H1 (cell line): ENCODE measurements around the gene RBL1. TPM values are rescaled to one million over a fixed set of nuclear protein-coding genes. Genes with fewer than 3 reads are reported as not detected.

Source experiments
- CTCF ChIA-PET: fragments of 300-600 bp; sonication (Branson Sonifier 250); formaldehyde crosslinking; loops from one replicate; lab custom pipeline; 2021; ENCODE audit not compliant: partially characterized antibody; lab: Charles Lee
- POLR2A ChIA-PET: fragments of 300-600 bp; sonication (Branson Sonifier 250); formaldehyde crosslinking; loops from one replicate; lab custom pipeline; 2021; ENCODE audit warnings: inconsistent platforms; ENCODE audit not compliant: partially characterized antibody; lab: Charles Lee
- DNase-seq, 2 experiments: peaks; one replicate each; pipeline versions ENCODE4 v3.0.0 to v3.0.0-alpha.2; 2010 to 2022; ENCODE audit warnings: low spot score in 2 of 2, low read depth in 1 of 2, mixed read lengths in 1 of 2
- FAIRE-seq: peaks from 2 replicates; lab custom pipeline; 2011; peaks lifted over from hg19 to GRCh38; lab: Jason Lieb, UNC
- H2AFZ ChIP-seq: 2 replicates; pipeline ENCODE4 v1.8.1; 2012; ENCODE audit warnings: low read length, inconsistent platforms
- H2AK5ac ChIP-seq: 2 replicates; pipeline ENCODE4 v1.6.1; 2013; ENCODE audit warnings: low read depth, low read length
- H2BK120ac ChIP-seq: replicated peaks from 2 replicates; pipeline ENCODE3; 2013; ENCODE audit warnings: low read depth, low read length, inconsistent platforms
- H2BK12ac ChIP-seq: 2 replicates; pipeline ENCODE4 v1.6.1; 2013; ENCODE audit warnings: low read depth, low read length
- H2BK15ac ChIP-seq: 2 replicates; pipeline ENCODE4 v1.6.1; 2013; ENCODE audit warnings: low read length
- H2BK20ac ChIP-seq: 2 replicates; pipeline ENCODE4 v1.6.1; 2013; ENCODE audit warnings: low read length
- H2BK5ac ChIP-seq: 2 replicates; pipeline ENCODE4 v1.6.1; 2013; ENCODE audit warnings: low read depth, low read length
- H3K14ac ChIP-seq: 2 replicates; pipeline ENCODE4 v1.6.1; 2013; ENCODE audit warnings: inconsistent platforms; ENCODE audit not compliant: insufficient read length
- H3K18ac ChIP-seq: 2 replicates; pipeline ENCODE4 v1.6.1; 2013; ENCODE audit warnings: low read length; ENCODE audit errors: extremely low read depth
- H3K23ac ChIP-seq: 2 replicates; pipeline ENCODE4 v1.6.1; 2013; ENCODE audit warnings: inconsistent platforms; ENCODE audit not compliant: insufficient read length
- H3K23me2 ChIP-seq: 2 replicates; pipeline ENCODE4 v1.6.1; 2013; ENCODE audit warnings: low read depth, low read length
- H3K27ac ChIP-seq: 2 replicates; pipeline ENCODE4 v1.6.1; 2011; ENCODE audit warnings: low read depth, low read length, inconsistent platforms
- H3K27me3 ChIP-seq, 4 experiments: replicated peaks in 1 of 4; 1 replicate in 1 of 4; 2 replicates in 3 of 4; pipeline versions ENCODE4 v1.6.1 to v1.8.1; 2011 to 2013; ENCODE audit warnings: low read length in 3 of 4, mild to moderate bottlenecking in 3 of 4, inconsistent platforms in 2 of 4, mixed read lengths in 2 of 4, moderate library complexity in 1 of 4; ENCODE audit not compliant: control insufficient read depth in 3 of 4, insufficient read depth in 3 of 4; ENCODE audit errors: extremely low read depth in 1 of 4
- H3K36me3 ChIP-seq, 4 experiments: 2 replicates each; pipeline versions ENCODE4 v1.6.1 to v1.8.1; 2011 to 2013; ENCODE audit warnings: mild to moderate bottlenecking in 4 of 4, low read length in 3 of 4, moderate library complexity in 2 of 4, control low read depth in 1 of 4, inconsistent platforms in 1 of 4; ENCODE audit not compliant: insufficient read depth in 4 of 4, control insufficient read depth in 2 of 4
- H3K4ac ChIP-seq: replicated peaks from 2 replicates; pipeline ENCODE3; 2013; ENCODE audit warnings: low read length, low read depth, mixed read lengths, inconsistent platforms; ENCODE audit not compliant: insufficient read length
- H3K4me1 ChIP-seq, 4 experiments: replicated peaks in 1 of 4; 1 replicate in 1 of 4; 2 replicates in 3 of 4; pipeline versions ENCODE4 v1.6.1 to v1.8.1; 2011 to 2013; ENCODE audit warnings: low read length in 3 of 4, inconsistent platforms in 2 of 4, mixed read lengths in 1 of 4; ENCODE audit not compliant: insufficient read depth in 4 of 4, control insufficient read depth in 3 of 4
- H3K4me2 ChIP-seq, 2 experiments: 2 replicates each; pipeline versions ENCODE4 v1.6.1 to v1.8.1; 2011 to 2013; ENCODE audit warnings: low read depth in 2 of 2, low read length in 2 of 2, control low read depth in 1 of 2, inconsistent platforms in 1 of 2, mild to moderate bottlenecking in 1 of 2; ENCODE audit not compliant: insufficient read depth in 1 of 2
- H3K4me3 ChIP-seq, 4 experiments: fragments of 200-600, 300-600 bp in 1 of 4; sonication (generic), shearing (Covaris generic), sonication (Bioruptor Twin) in 1 of 4; 2 replicates each; pipeline versions ENCODE4 v1.5.1 to v1.8.1; 2011 to 2016; ENCODE audit warnings: low read length in 4 of 4, low read depth in 3 of 4, control low read depth in 2 of 4, inconsistent platforms in 2 of 4, mild to moderate bottlenecking in 2 of 4, mixed read lengths in 1 of 4, moderate library complexity in 1 of 4; ENCODE audit not compliant: insufficient read depth in 2 of 4; ENCODE audit errors: extremely low read depth in 1 of 4
- H3K56ac ChIP-seq: replicated peaks from 2 replicates; pipeline ENCODE3; 2013; ENCODE audit warnings: low read depth, mild to moderate bottlenecking, mixed read lengths, low read length, inconsistent platforms; ENCODE audit not compliant: insufficient read length
- H3K79me1 ChIP-seq: 2 replicates; pipeline ENCODE4 v1.6.1; 2013; ENCODE audit warnings: low read depth, low read length, control low read depth
- H3K79me2 ChIP-seq, 2 experiments: 2 replicates each; pipeline versions ENCODE4 v1.6.1 to v1.8.1; 2012 to 2013; ENCODE audit warnings: low read length in 2 of 2, mild to moderate bottlenecking in 2 of 2, inconsistent platforms in 1 of 2; ENCODE audit not compliant: insufficient read depth in 2 of 2, control insufficient read depth in 1 of 2
- H3K9ac ChIP-seq, 4 experiments: replicated peaks in 1 of 4; 1 replicate in 1 of 4; 2 replicates in 3 of 4; pipeline versions ENCODE4 v1.6.1 to v1.8.1; 2011 to 2013; ENCODE audit warnings: low read depth in 3 of 4, low read length in 3 of 4, control low read depth in 2 of 4, mild to moderate bottlenecking in 2 of 4, moderate library complexity in 2 of 4, inconsistent platforms in 1 of 4; ENCODE audit errors: extremely low read depth in 1 of 4
- H3K9me3 ChIP-seq, 2 experiments: 2 replicates each; pipeline versions ENCODE4 v1.6.1 to v1.8.1; 2012 to 2013; ENCODE audit warnings: mild to moderate bottlenecking in 2 of 2, moderate library complexity in 2 of 2, control low read depth in 1 of 2, inconsistent platforms in 1 of 2, low read depth in 1 of 2, low read length in 1 of 2, mixed read lengths in 1 of 2; ENCODE audit not compliant: insufficient read depth in 2 of 2
- H4K20me1 ChIP-seq, 2 experiments: replicated peaks in 1 of 2; 2 replicates each; pipeline versions ENCODE3 to v1.8.1; 2011 to 2013; ENCODE audit warnings: inconsistent platforms in 2 of 2, low read length in 2 of 2, mild to moderate bottlenecking in 1 of 2; ENCODE audit not compliant: insufficient read depth in 2 of 2, control insufficient read depth in 1 of 2
- H4K5ac ChIP-seq: 2 replicates; pipeline ENCODE4 v1.6.1; 2013; ENCODE audit warnings: low read length, low read depth, mixed read lengths, inconsistent platforms; ENCODE audit not compliant: insufficient read length
- H4K8ac ChIP-seq: 2 replicates; pipeline ENCODE4 v1.8.0; 2013; ENCODE audit warnings: mild to moderate bottlenecking, moderate library complexity, low read length, inconsistent platforms; ENCODE audit not compliant: insufficient read depth; ENCODE audit errors: extremely low read depth
- H4K91ac ChIP-seq: replicated peaks from 2 replicates; pipeline ENCODE3; 2013; ENCODE audit warnings: low read length, mixed read lengths, inconsistent platforms; ENCODE audit not compliant: insufficient read length
- BRCA1 ChIP-seq: IDR thresholded peaks from 2 replicates; pipeline ENCODE4 v1.6.1; 2012; ENCODE audit warnings: low read depth, low read length, improper control_type of control experiment
- CTCF ChIP-seq, 3 experiments: IDR thresholded peaks; 1 replicate in 2 of 3; 2 replicates in 1 of 3; pipeline versions ENCODE4 v1.5.1 to v1.6.1; 2011; ENCODE audit warnings: low read length in 3 of 3, mild to moderate bottlenecking in 3 of 3, inconsistent platforms in 2 of 3, low read depth in 1 of 3, moderate library complexity in 1 of 3; ENCODE audit not compliant: insufficient read depth in 1 of 3; ENCODE audit errors: control extremely low read depth in 1 of 3
- FOSL1 ChIP-seq: IDR thresholded peaks from 2 replicates; pipeline ENCODE4 v1.6.1; 2011; ENCODE audit warnings: mild to moderate bottlenecking, low read depth, low read length, moderate library complexity; ENCODE audit not compliant: insufficient read depth
- MAFK ChIP-seq: IDR thresholded peaks from 2 replicates; pipeline ENCODE4 v1.6.1; 2012; ENCODE audit warnings: low read depth, mild to moderate bottlenecking, improper control_type of control experiment, low read length
- RAD21 ChIP-seq, 2 experiments: IDR thresholded peaks in 1 of 2; conservative IDR thresholded peaks in 1 of 2; 2 replicates each; pipeline ENCODE4 v1.6.1; 2011; ENCODE audit warnings: low read depth in 2 of 2, low read length in 2 of 2, improper control_type of control experiment in 1 of 2, inconsistent platforms in 1 of 2, mild to moderate bottlenecking in 1 of 2, moderate library complexity in 1 of 2
- SP2 ChIP-seq: IDR thresholded peaks from 2 replicates; pipeline ENCODE4 v1.6.1; 2012; ENCODE audit warnings: mild to moderate bottlenecking, low read length, inconsistent platforms
- TAF7 ChIP-seq: optimal IDR thresholded peaks from 2 replicates; pipeline ENCODE3; 2011; ENCODE audit warnings: low read depth, mild to moderate bottlenecking, inconsistent platforms, low read length, moderate library complexity, borderline replicate concordance
- WGBS, 2 experiments: shearing (Covaris generic) in 1 of 2; methylation state at CpG; one replicate each; pipeline versions ENCODE4 v1.1.6 to v1.1.7; 2013 to 2015; ENCODE audit warnings: low lambda C conversion rate in 2 of 2, mixed read lengths in 2 of 2, inconsistent platforms in 1 of 2, low coverage in 1 of 2, missing lambda C conversion rate in 1 of 2; ENCODE audit not compliant: insufficient replicate concordance in 2 of 2, insufficient coverage in 1 of 2, insufficient read length in 1 of 2; ENCODE audit errors: extremely low coverage in 1 of 2, missing lambda C conversion rate in 1 of 2; 5-methylcytosine and 5-hydroxymethylcytosine counted together
- polyA plus RNA-seq, 7 experiments: library from polyadenylated mRNA; depleted of rRNA in 3 of 7; stranded (reverse) in 5 of 7; unstranded in 2 of 7; fragments of >200 nt in 5 of 7; fragments of 200-250 nt in 2 of 7; gene quantifications; 1 replicate in 5 of 7; 2 replicates in 1 of 7; 4 replicates in 1 of 7; pipeline versions ENCODE4 v1.2.1 to v1.2.3, GENCODE V29; 2011 to 2013; ENCODE audit warnings: missing spikeins in 2 of 7, mixed read lengths in 2 of 7
- total RNA-seq: library from RNA; stranded (reverse); fragmentation: NEBNext Ultra II Directional; extraction: Animal tissue kit (Norgen Biotek cat#: 25700); gene quantifications from 2 replicates; pipeline ENCODE4 v1.2.1, GENCODE V29; 2021

RBL1 gene
- total and polyA plus RNA-seq, 2 of the 8 experiments (the other 6 are each of a cell fraction or from before 2014, with no cell fraction given), result 3.2 to 12.3 TPM

DNA sequence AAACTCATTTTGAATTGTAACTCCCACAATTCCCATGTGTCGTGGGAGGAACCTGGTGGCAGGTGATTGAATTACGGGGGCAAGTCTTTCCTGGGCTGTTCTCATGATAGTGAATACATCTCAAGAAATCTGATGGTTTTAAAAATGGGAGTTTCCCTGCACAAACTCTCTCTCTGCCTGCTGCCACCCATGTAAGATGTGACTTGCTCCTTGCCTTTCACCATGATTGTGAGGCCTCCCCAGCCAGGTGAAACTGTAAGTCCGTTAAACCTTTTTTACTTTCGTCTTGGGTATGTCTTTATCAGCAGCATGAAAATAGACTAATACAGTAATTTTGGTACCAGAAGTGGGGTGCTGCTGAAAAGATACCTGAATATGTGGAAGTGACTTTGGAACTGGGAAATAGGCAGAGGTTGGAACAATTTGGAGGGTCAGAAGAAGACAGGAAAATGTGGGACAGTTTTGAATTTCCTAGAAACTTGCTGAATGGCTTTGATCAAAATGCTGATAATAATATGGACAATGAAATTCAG is 102.9 kb downstream of the RBL1 start:
- H2BK20ac ChIP-seq, result no peak overlapping the region
- H3K79me1 ChIP-seq, result no peaks in the 10 kb centered on the region
- WGBS, 2 experiments, result 89% methylated on average over 4 of the region's 4 CpGs; no CpG with 5 or more reads in 1 of the 2 experiments
- POLR2A ChIA-PET, result no interaction called here
- CTCF ChIA-PET, result no interaction called here
- no peak overlapping the region for H3K27ac ChIP-seq
- H3K79me2 ChIP-seq, result no peaks in the 10 kb centered on the region
- H3K27me3 ChIP-seq, result no peaks in the 10 kb centered on the region
- H2BK12ac ChIP-seq, result no peak overlapping the region
- no peaks in the 10 kb centered on the region for H3K23me2 ChIP-seq
- H3K9ac ChIP-seq, result no peak overlapping the region
- no peak overlapping the region for H2BK15ac ChIP-seq
- TF ChIP-seq RAD21 (IDR thresholded peaks at IDR 0.05 in 1 of 2, conservative IDR thresholded peaks at IDR 0.05 in 1 of 2; ENCODE audit: low read depth in 2 of 2, low read length in 2 of 2) (no peak; a peak in 1 of 4 replicates), BRCA1 (no peak), CTCF (IDR thresholded peaks at IDR 0.05; ENCODE audit: control extremely low read depth in 1 of 3, insufficient read depth in 1 of 3, low read depth in 1 of 3, low read length in 3 of 3) (peak in 1 of 3 experiments; percentile 13; a peak in 1 of 4 replicates), SP2 (no peak), TAF7 (no peak), FOSL1 (no peak), MAFK (no peak)
- no peak overlapping the region for H2BK5ac ChIP-seq
- H3K4me3 ChIP-seq, result no peak overlapping the region
- no peak overlapping the region for H2BK120ac ChIP-seq
- no peak overlapping the region for H2AFZ ChIP-seq
- no peak for FAIRE-seq
- DNase-seq, result no peak
- H3K9me3 ChIP-seq, result peaks cover 12 to 19% of the 10 kb centered on the region in 2 experiments
- no peak overlapping the region for H3K4ac ChIP-seq
- no peaks in the 10 kb centered on the region for H4K20me1 ChIP-seq
- peaks cover 0 to 30% (median 13%) of the 10 kb centered on the region in 4 experiments; a peak in 5 of 8 replicates for H3K36me3 ChIP-seq
- H3K23ac ChIP-seq, result no peak overlapping the region
- H4K8ac ChIP-seq, result no peak overlapping the region
- H4K5ac ChIP-seq, result no peak overlapping the region
- no peaks in the 10 kb centered on the region for H3K4me1 ChIP-seq
- no peak overlapping the region for H3K14ac ChIP-seq
- H2AK5ac ChIP-seq, result no peak overlapping the region
- H4K91ac ChIP-seq, result no peak overlapping the region
- no peak overlapping the region for H3K56ac ChIP-seq
- no peak overlapping the region for H3K18ac ChIP-seq
- no peak overlapping the region for H3K4me2 ChIP-seq
